ENCODE results near the gene STOML3.

The STOML3 gene

DNA sequence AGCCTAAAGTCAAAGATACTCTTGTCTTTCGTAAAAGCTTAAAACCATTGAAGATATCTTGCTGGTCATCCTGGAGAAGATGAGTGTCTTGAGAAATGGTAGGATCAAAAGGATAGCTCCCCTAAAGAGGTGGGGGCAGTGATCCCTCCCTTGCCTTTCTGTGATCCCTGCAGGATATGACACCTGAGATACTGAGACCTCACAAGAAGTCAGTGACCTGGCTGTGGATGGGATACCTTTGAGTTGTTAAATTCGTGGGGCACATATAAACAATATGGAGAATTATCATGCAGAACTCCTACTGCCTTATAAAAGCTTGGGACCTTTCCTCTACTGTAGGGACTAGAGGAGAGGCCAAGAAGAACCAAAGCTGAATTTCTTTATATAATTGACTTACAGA lies 21.4 kb downstream of the STOML3 start:
- Histone ChIP-seq H3K9me2 (ENCODE audit: low read depth, low read length) (no peaks in the 10 kb centered on the region), H3K4me1 (ENCODE audit: insufficient read depth, low read length, severe bottlenecking) (no peaks in the 10 kb centered on the region), H3F3A (ENCODE audit: insufficient read depth, low read length) (no peaks in the 10 kb centered on the region), H4K20me1 (ENCODE audit: insufficient read depth, low read length) (no peaks in the 10 kb centered on the region), H3K79me2 (ENCODE audit: insufficient read depth, low read length) (no peaks in the 10 kb centered on the region), H2AFZ (ENCODE audit: low read length) (no peak overlapping the region), H3K27ac (ENCODE audit: low read depth, low read length, poor library complexity, severe bottlenecking) (no peak overlapping the region), H3K27me3 (ENCODE audit: insufficient read depth, low read length) (no peaks in the 10 kb centered on the region), H3K9ac (ENCODE audit: low read length) (no peak overlapping the region), H3K4me2 (ENCODE audit: low read length) (no peak overlapping the region), H3K9me3 (ENCODE audit: low read length) (no peaks in the 10 kb centered on the region), H3K36me3 (ENCODE audit: insufficient read depth, low read length) (no peaks in the 10 kb centered on the region), H3K4me3 (ENCODE audit: low read depth, low read length, poor library complexity, severe bottlenecking) (no peak overlapping the region)
- no peak for TF ChIP-seq CTCF (IDR thresholded peaks at IDR 0.05; ENCODE audit: low read length)
- TF ChIP-seq EZH2 (IDR thresholded peaks at IDR 0.05; ENCODE audit: borderline replicate concordance, low read length), result no peak

DNA sequence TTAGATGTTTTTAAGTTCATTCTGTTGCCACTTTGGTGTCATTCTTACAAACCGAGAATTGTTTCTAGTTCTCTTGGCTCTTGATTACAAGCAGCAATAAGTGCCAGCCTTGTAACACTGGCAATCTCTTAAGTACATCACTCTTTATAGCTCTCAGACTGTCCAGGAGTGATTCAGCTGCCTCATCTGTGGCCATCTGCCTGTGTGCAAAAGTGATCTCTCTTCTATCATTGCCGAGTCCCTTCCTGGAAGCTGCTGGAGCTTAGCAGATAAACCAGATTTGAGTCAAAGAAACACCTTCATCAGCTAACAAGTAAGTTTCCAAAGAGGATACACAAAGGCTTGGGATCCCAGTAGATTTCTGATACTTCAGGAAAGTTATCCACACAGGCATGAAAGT lies 23.2 kb downstream of the STOML3 start:
- Histone ChIP-seq H3K9me3 (ENCODE audit: low read length) (no peaks in the 10 kb centered on the region), H2AFZ (ENCODE audit: low read length) (no peak overlapping the region), H3K4me2 (ENCODE audit: low read length) (no peak overlapping the region), H3K4me3 (ENCODE audit: low read depth, low read length, poor library complexity, severe bottlenecking) (no peak overlapping the region), H3K9ac (ENCODE audit: low read length) (no peak overlapping the region), H3K9me2 (ENCODE audit: low read depth, low read length) (no peaks in the 10 kb centered on the region), H3K79me2 (ENCODE audit: insufficient read depth, low read length) (no peaks in the 10 kb centered on the region), H3K27me3 (ENCODE audit: insufficient read depth, low read length) (no peaks in the 10 kb centered on the region), H3K4me1 (ENCODE audit: insufficient read depth, low read length, severe bottlenecking) (no peaks in the 10 kb centered on the region), H4K20me1 (ENCODE audit: insufficient read depth, low read length) (no peaks in the 10 kb centered on the region), H3K27ac (ENCODE audit: low read depth, low read length, poor library complexity, severe bottlenecking) (no peak overlapping the region), H3F3A (ENCODE audit: insufficient read depth, low read length) (no peaks in the 10 kb centered on the region), H3K36me3 (ENCODE audit: insufficient read depth, low read length) (no peaks in the 10 kb centered on the region)
- TF ChIP-seq CTCF (IDR thresholded peaks at IDR 0.05; ENCODE audit: low read length) (no peak), EZH2 (IDR thresholded peaks at IDR 0.05; ENCODE audit: borderline replicate concordance, low read length) (no peak)

- no peaks in the 10 kb centered on the region for H3K36me3 ChIP-seq (ENCODE audit: insufficient read depth, low read length)
- H3K9me3 ChIP-seq (ENCODE audit: low read length), result no peaks in the 10 kb centered on the region
- no peaks in the 10 kb centered on the region for H3K27me3 ChIP-seq (ENCODE audit: insufficient read depth, low read length)
- TF ChIP-seq EZH2 (IDR thresholded peaks at IDR 0.05; ENCODE audit: borderline replicate concordance, low read length), result no peak
- no peak for TF ChIP-seq CTCF (IDR thresholded peaks at IDR 0.05; ENCODE audit: low read length)
- H3K27ac ChIP-seq (ENCODE audit: low read depth, low read length, poor library complexity, severe bottlenecking), result no peak overlapping the region
- H4K20me1 ChIP-seq (ENCODE audit: insufficient read depth, low read length), result no peaks in the 10 kb centered on the region
- H3K4me1 ChIP-seq (ENCODE audit: insufficient read depth, low read length, severe bottlenecking), result no peaks in the 10 kb centered on the region
- H3K9me2 ChIP-seq (ENCODE audit: low read depth, low read length), result no peaks in the 10 kb centered on the region
- no peaks in the 10 kb centered on the region for H3K79me2 ChIP-seq (ENCODE audit: insufficient read depth, low read length)
- no peak overlapping the region for H3K4me2 ChIP-seq (ENCODE audit: low read length)
- no peaks in the 10 kb centered on the region for H3F3A ChIP-seq (ENCODE audit: insufficient read depth, low read length)
- no peak overlapping the region for H3K9ac ChIP-seq (ENCODE audit: low read length)
- no peak overlapping the region for H2AFZ ChIP-seq (ENCODE audit: low read length)
- no peak overlapping the region for H3K4me3 ChIP-seq (ENCODE audit: low read depth, low read length, poor library complexity, severe bottlenecking)
Measured at GRCh38 chr13:38965281-38965680, 25.4 kb downstream of the STOML3 start.

All from OCI-LY1 (cell line).